D721Med (cell line): Measurements from ENCODE around the gene GDF9.

ENCODE experiments used
- DNase-seq: peaks from one replicate; pipeline ENCODE4 v3.0.0; 2011; ENCODE audit warnings: low spot score; ENCODE audit not compliant: insufficient read length
- FAIRE-seq: peaks from 2 replicates; lab custom pipeline; 2011; peaks lifted over from hg19 to GRCh38; lab: Jason Lieb, UNC
- CTCF ChIP-seq: IDR thresholded peaks from 2 replicates; pipeline ENCODE4 v1.5.1; 2012; ENCODE audit warnings: mild to moderate bottlenecking, control low read depth; ENCODE audit not compliant: insufficient read depth; ENCODE audit errors: missing control alignments

Gene GDF9

GRCh38 chr5:132831095-132831860, 35.0 kb downstream of the GDF9 start:
- no peak for DNase-seq
- no peak for FAIRE-seq
- no peak for TF ChIP-seq CTCF

GRCh38 chr5:132830436-132831094, 35.7 kb downstream of the GDF9 start, which contains the start of gene SHROOM1:
Gene SHROOM1 (minus strand): TSS chr5:132830647. CDS start chr5:132826140, 4,507 bp downstream.
- FAIRE-seq (no peak), DNase-seq (no peak)
- TF ChIP-seq CTCF = no peak

GRCh38 chr5:132829742-132830435, 36.4 kb downstream of the GDF9 start:
- DNase-seq = peak; percentile 91
- FAIRE-seq = no peak
- peak; percentile 66 for TF ChIP-seq CTCF

GRCh38 chr5:132828846-132829494, 37.3 kb downstream of the GDF9 start:
- DNase-seq (no peak), FAIRE-seq (no peak)
- TF ChIP-seq CTCF = no peak

- no peak for TF ChIP-seq CTCF
- FAIRE-seq (no peak), DNase-seq (no peak)
Measured at GRCh38 chr5:132827943-132828673, 38.2 kb downstream of the GDF9 start.

- FAIRE-seq = no peak
- no peak for DNase-seq
- no peak for TF ChIP-seq CTCF
Measured at GRCh38 chr5:132826424-132827082, 39.7 kb downstream of the GDF9 start.
